ENCODE results near the gene HRH3. TPM values are rescaled to one million over a fixed set of nuclear protein-coding genes. Genes with fewer than 3 reads are reported as not detected.

HRH3 gene
- total RNA-seq, 1 experiment from 2014 or later: 1.8 TPM

- no peak for DNase-seq
- no peak overlapping the region for H4K5ac ChIP-seq (ENCODE audit: insufficient read length, low read depth, low read length)
- H3K4me1 ChIP-seq (ENCODE audit: insufficient read depth, low read length): no peaks in the 10 kb centered on the region
These were observed 43.3 kb upstream of the HRH3 start for GRCh38 chr20:62263396-62263795.

More at GRCh38 chr20:62263396-62263795, 43.3 kb upstream of the HRH3 start:
- Histone ChIP-seq H2BK120ac (ENCODE audit: low read depth, low read length, poor library complexity, severe bottlenecking) (no peak overlapping the region), H4K20me1 (ENCODE audit: control insufficient read depth, insufficient read depth, insufficient read length) (no peaks in the 10 kb centered on the region), H3K79me2 (ENCODE audit: insufficient read depth, low read length) (no peaks in the 10 kb centered on the region), H3K4me2 (ENCODE audit: insufficient read depth, insufficient read length, low read length) (no peak overlapping the region), H3K9ac (ENCODE audit: extremely low read depth, insufficient read length, low read length) (no peak overlapping the region), H4K91ac (ENCODE audit: insufficient read length, low read depth, low read length) (no peak overlapping the region), H2BK15ac (ENCODE audit: low read depth, low read length) (no peak overlapping the region), H3K9me3 (ENCODE audit: control insufficient read depth, low read depth, low read length) (no peaks in the 10 kb centered on the region), H3K27me3 (ENCODE audit: insufficient read depth, low read length) (no peaks in the 10 kb centered on the region), H3K14ac (ENCODE audit: insufficient read depth, low read length) (no peak overlapping the region), H2AFZ (ENCODE audit: low read length) (no peak overlapping the region), H3K79me1 (ENCODE audit: insufficient read depth, low read depth, low read length, poor library complexity, severe bottlenecking) (no peaks in the 10 kb centered on the region), H2AK5ac (ENCODE audit: insufficient read length, low read length) (no peak overlapping the region), H2BK20ac (ENCODE audit: low read depth, low read length, poor library complexity, severe bottlenecking) (no peak overlapping the region), H3K27ac (ENCODE audit: insufficient read length, low read depth, low read length) (no peak overlapping the region), H2BK12ac (ENCODE audit: insufficient read length, low read depth, low read length) (no peak overlapping the region), H2BK5ac (ENCODE audit: insufficient read length, low read length) (no peak overlapping the region), H3K56ac (ENCODE audit: insufficient read length, low read depth, low read length) (no peak overlapping the region), H3K18ac (ENCODE audit: insufficient read length, low read depth, low read length) (no peak overlapping the region), H3K23ac (ENCODE audit: insufficient read length, low read depth, low read length) (no peak overlapping the region), H3K23me2 (ENCODE audit: insufficient read length, low read depth, low read length, poor library complexity, severe bottlenecking) (no peaks in the 10 kb centered on the region), H3K4ac (ENCODE audit: low read depth, low read length) (no peak overlapping the region), H4K8ac (replicated peaks; ENCODE audit: insufficient read length, low read depth, low read length) (no peak overlapping the region), H3T11ph (ENCODE audit: low read length) (no peak overlapping the region)
- TF ChIP-seq, protein P1, sequence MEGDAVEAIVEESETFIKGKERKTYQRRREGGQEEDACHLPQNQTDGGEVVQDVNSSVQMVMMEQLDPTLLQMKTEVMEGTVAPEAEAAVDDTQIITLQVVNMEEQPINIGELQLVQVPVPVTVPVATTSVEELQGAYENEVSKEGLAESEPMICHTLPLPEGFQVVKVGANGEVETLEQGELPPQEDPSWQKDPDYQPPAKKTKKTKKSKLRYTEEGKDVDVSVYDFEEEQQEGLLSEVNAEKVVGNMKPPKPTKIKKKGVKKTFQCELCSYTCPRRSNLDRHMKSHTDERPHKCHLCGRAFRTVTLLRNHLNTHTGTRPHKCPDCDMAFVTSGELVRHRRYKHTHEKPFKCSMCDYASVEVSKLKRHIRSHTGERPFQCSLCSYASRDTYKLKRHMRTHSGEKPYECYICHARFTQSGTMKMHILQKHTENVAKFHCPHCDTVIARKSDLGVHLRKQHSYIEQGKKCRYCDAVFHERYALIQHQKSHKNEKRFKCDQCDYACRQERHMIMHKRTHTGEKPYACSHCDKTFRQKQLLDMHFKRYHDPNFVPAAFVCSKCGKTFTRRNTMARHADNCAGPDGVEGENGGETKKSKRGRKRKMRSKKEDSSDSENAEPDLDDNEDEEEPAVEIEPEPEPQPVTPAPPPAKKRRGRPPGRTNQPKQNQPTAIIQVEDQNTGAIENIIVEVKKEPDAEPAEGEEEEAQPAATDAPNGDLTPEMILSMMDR (conservative IDR thresholded peaks at IDR 0.05): no peak
- H3K4me1 Mint-ChIP-seq: no peaks in the 10 kb centered on the region
- H3K27me3 Mint-ChIP-seq (ENCODE audit: low read depth): no peaks in the 10 kb centered on the region
- WGBS (ENCODE audit: extremely low coverage, insufficient read length, low lambda C conversion rate): no CpG with 5 or more reads among the region's 14 CpGs
- H3K9me3 Mint-ChIP-seq: peaks cover 6 to 9% of the 10 kb centered on the region in 2 experiments; a peak in 4 of 5 replicates
- no peak overlapping the region for H3K4me3 Mint-ChIP-seq
- H3K27ac Mint-ChIP-seq: no peak overlapping the region
- H3K36me3 Mint-ChIP-seq (ENCODE audit: insufficient read depth in 1 of 3, low read depth in 3 of 3): peaks cover 42 to 71% (median 60%) of the 10 kb centered on the region in 3 experiments
